ENCODE measurements around the gene GNAO1.

DNA sequence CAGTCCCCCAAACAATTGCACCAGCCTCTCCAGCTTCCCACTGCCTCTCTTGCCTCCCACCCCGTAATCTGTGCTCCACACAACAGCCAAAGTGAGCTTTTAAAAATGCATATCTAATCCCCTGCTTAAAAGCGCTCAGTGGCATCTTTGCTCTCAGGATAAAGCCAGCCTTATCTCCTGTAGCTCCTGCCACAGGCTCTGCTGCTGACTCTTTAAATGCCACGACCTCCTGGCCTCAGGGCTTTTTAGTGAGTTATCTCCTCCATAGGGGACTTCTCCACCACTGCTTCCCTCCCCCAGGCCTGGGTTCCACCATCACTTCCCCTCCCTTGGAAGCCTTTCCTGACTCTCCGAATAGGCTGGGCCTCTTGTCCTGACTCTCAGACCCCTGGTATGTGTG is 98.6 kb downstream of the GNAO1 start:
- no peak for TF ChIP-seq ZNF416 (tag by site-specific recombination; IDR thresholded peaks at IDR 0.05)
- no peak for TF ChIP-seq ZNF350 (tag by site-specific recombination; IDR thresholded peaks at IDR 0.05)
- TF ChIP-seq ZBTB1 (tag by site-specific recombination; IDR thresholded peaks at IDR 0.05) = no peak
- no peak for TF ChIP-seq SP2 (tag by site-specific recombination; IDR thresholded peaks at IDR 0.05)

Data from HEK293 (cell line).